Adipocyte (in vitro differentiated cells): ENCODE measurements around the gene PACS2.
A peak's percentile ranks its signal among the peaks of the same experiment; 100 is the strongest.
"Not testable (repeated sequence)": the region's sequence is repeated elsewhere in the genome, so short reads cannot be mapped to it uniquely, and the experiment has no call there.

Experiments used
- DNase-seq: peaks from one replicate; pipeline ENCODE4 v3.0.0-alpha.2; 2015; ENCODE audit warnings: low read depth
- H3K27me3 ChIP-seq: replicated peaks from 2 replicates; pipeline ENCODE4 v1.7.0; 2013; ENCODE audit warnings: mild to moderate bottlenecking, low read length, moderate library complexity; ENCODE audit not compliant: control insufficient read depth, insufficient read depth
- H3K36me3 ChIP-seq: 2 replicates; pipeline ENCODE4 v1.7.0; 2013; ENCODE audit warnings: low read length, mild to moderate bottlenecking, moderate library complexity; ENCODE audit not compliant: control insufficient read depth, insufficient read depth, severe bottlenecking
- H3K4me1 ChIP-seq: 2 replicates; pipeline ENCODE4 v1.7.0; 2013; ENCODE audit warnings: mild to moderate bottlenecking, low read length, moderate library complexity; ENCODE audit not compliant: control insufficient read depth, insufficient read depth
- H3K4me3 ChIP-seq: 2 replicates; pipeline ENCODE4 v1.7.0; 2013; ENCODE audit warnings: mild to moderate bottlenecking, low read length, moderate library complexity
- H3K9ac ChIP-seq: 2 replicates; pipeline ENCODE4 v1.7.0; 2013; ENCODE audit warnings: mild to moderate bottlenecking, low read length, moderate library complexity
- H3K9me3 ChIP-seq: 2 replicates; pipeline ENCODE4 v1.7.0; 2013; ENCODE audit warnings: mild to moderate bottlenecking, low read length, moderate library complexity; ENCODE audit not compliant: control insufficient read depth

PACS2 gene

GRCh38 chr14:105314287-105315200, at the start of gene PACS2:
PACS2 (plus strand) TSS chr14:105314748; CDS start chr14:105314919, 171 bp downstream.
- Histone ChIP-seq H3K4me1 (peaks cover 36% of the 10 kb centered on the region), H3K36me3 (no peaks in the 10 kb centered on the region), H3K4me3 (peak within 1 kb of the TSS; percentile 91), H3K9me3 (no peaks in the 10 kb centered on the region), H3K27me3 (no peaks in the 10 kb centered on the region), H3K9ac (peak within 1 kb of the TSS; percentile 86)
- DNase-seq, result peak; percentile 96

- H3K4me1 ChIP-seq, result peaks cover 5% of the 10 kb centered on the region
- H3K27me3 ChIP-seq, result no peaks in the 10 kb centered on the region
- no peak overlapping the region for H3K4me3 ChIP-seq
- no peak overlapping the region for H3K9ac ChIP-seq
- no peak for DNase-seq
- no peaks in the 10 kb centered on the region for H3K9me3 ChIP-seq
- H3K36me3 ChIP-seq, result no peaks in the 10 kb centered on the region
Measured at GRCh38 chr14:105267820-105268548, 46.6 kb upstream of the PACS2 start.

GRCh38 chr14:105268736-105269354, 45.7 kb upstream of the PACS2 start:
- H3K9ac ChIP-seq, result no peak overlapping the region
- H3K27me3 ChIP-seq, result no peaks in the 10 kb centered on the region
- no peak for DNase-seq
- H3K4me1 ChIP-seq, result peaks cover 6% of the 10 kb centered on the region
- H3K36me3 ChIP-seq, result no peaks in the 10 kb centered on the region
- H3K4me3 ChIP-seq, result no peak overlapping the region
- no peaks in the 10 kb centered on the region for H3K9me3 ChIP-seq

- H3K36me3 ChIP-seq, result no peaks in the 10 kb centered on the region
- H3K9ac ChIP-seq, result no peak overlapping the region
- H3K4me3 ChIP-seq, result no peak overlapping the region
- H3K27me3 ChIP-seq, result no peaks in the 10 kb centered on the region
- H3K4me1 ChIP-seq, result peaks cover 10% of the 10 kb centered on the region
- no peak for DNase-seq
- H3K9me3 ChIP-seq, result no peaks in the 10 kb centered on the region
Measured at GRCh38 chr14:105269405-105269804, 45.1 kb upstream of the PACS2 start.

DNA sequence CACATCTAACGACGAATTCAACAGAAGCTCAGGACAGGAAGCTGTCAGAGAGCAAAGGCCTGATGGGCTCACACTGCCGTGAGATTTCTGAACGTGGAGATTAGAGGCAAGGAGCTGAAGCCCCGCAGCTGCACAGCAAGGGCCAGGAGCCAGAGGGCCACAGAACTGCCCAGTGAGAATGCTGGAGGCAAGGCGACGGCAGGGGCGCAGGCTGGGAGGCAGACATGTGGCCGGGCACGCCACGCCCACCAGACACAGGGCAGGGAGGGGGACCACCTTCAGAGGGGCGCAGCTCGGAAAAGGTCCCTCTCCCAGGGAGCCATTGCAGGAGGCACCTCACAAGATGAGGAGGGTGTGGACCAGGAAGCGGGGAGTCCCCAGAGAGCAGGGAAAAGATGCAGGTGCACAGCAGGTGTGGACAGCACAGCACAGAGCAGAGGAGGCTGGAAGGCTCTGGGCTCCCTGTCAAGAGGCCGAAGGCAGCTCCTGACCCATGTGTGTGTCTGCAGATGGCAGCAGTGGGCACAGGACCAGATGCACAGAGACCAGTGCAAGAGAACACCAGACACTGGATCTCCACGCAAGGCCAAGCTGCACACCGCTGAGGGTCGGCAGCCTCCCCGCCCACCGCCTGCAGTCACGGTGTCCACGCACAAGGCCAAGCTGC, 43.2 kb upstream of the PACS2 start:
- Histone ChIP-seq H3K4me3 (no peak overlapping the region), H3K9ac (no peak overlapping the region), H3K9me3 (no peaks in the 10 kb centered on the region), H3K36me3 (no peaks in the 10 kb centered on the region), H3K4me1 (peaks cover 22% of the 10 kb centered on the region), H3K27me3 (no peaks in the 10 kb centered on the region)
- DNase-seq, result no peak

DNA sequence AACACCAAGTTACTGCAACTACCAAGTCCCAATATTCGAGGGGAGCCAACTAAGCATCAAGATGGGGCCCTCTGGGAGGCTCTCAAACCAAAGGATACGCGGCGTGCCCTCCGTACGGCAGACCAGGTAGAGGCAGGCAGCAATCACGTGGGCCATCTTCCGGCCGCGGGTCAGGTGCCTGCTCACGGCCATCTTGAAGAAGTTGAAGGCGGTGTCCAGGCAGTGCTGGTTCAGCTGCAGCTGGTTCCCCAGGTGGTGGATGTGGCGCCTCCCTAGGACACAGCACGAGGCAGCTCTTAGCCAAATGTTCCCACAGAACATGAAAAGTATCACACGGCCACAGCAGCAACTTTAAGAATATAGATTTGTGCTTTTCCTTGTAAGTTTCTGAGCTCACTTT, 41.9 kb upstream of the PACS2 start:
- no peaks in the 10 kb centered on the region for H3K36me3 ChIP-seq
- H3K27me3 ChIP-seq, result no peaks in the 10 kb centered on the region
- H3K4me1 ChIP-seq, result peaks cover 25% of the 10 kb centered on the region
- no peak for DNase-seq
- no peaks in the 10 kb centered on the region for H3K9me3 ChIP-seq
- no peak overlapping the region for H3K9ac ChIP-seq
- no peak overlapping the region for H3K4me3 ChIP-seq

DNA sequence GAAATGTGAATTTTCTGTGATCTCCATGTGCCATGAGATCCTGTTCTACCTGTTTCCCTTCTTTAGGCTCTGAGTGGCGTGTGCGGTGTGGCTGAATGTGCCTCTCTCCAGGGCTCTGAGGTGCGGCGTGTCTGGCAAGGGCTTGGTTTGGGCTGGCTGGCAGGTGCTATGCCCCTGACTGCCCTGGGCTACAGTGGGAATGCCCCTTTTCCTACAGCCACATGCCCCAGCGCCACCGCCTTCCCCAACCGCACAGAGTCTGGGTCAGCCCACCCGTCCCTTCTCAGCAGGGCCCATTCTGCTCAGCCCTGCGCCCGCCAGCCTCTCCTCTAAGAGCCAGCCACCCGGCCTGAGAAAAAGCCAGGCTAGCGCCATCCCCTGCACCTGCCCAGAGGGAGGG, 41.5 kb upstream of the PACS2 start:
- Histone ChIP-seq H3K27me3 (no peaks in the 10 kb centered on the region), H3K9me3 (no peaks in the 10 kb centered on the region), H3K9ac (no peak overlapping the region), H3K4me3 (no peak overlapping the region), H3K4me1 (peaks cover 27% of the 10 kb centered on the region), H3K36me3 (no peaks in the 10 kb centered on the region)
- no peak for DNase-seq

DNA sequence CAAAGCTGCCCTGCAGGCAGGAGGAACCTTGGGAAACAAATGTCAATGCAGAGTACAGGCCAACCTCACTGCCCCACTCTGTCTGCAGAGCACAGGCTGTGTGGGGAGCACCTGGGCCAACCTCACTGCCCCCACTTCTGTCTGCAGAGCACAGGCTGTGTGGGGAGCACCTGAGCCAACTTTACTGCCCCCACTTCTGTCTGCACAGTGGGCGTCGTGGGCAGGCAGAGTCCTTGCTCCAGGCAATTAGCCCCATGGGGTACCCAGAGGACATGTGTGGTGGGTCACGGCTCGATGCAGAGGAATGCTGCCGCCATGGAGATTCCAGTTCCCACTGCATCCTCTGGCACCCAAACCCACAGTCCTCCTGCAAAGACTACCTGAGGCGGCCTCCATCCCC, 39.9 kb upstream of the PACS2 start:
- Histone ChIP-seq H3K4me1 (peaks cover 25% of the 10 kb centered on the region), H3K4me3 (peak overlapping the region; percentile 33), H3K9ac (peak overlapping the region; percentile 79), H3K27me3 (no peaks in the 10 kb centered on the region), H3K36me3 (no peaks in the 10 kb centered on the region), H3K9me3 (no peaks in the 10 kb centered on the region)
- DNase-seq, result no peak

DNA sequence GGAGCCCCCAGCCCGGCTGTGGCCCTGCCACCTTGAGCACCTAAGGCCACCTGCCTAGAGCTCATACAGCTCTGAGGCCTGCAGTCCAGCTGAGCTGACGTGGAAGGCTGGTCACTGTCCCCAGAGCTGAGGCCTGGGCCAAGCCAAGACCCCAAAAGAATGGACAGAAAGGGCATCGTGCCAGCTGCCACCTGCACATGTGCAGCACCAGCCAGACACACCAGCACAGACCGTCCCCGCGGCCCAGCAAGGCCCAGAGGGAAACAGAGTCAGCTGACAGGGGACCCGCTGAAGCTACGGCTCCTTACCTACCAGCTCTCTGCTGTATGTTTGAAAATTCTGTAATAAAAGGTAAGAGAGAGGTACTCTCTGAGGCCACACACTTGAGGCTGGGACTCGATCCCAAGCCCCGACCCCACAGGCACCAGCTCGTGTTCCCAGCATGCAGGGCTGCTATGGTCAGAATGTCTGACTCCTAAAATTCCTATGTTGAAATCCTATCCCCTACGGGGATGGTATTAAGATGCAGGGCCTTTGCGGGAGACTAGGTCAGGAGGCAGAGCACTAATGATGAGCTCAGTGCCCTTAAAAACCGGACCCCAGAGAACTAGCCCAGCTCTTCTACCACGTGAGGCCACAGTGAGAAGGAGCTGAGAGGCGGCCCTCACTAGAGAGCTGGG, 39.1 kb upstream of the PACS2 start:
- peak overlapping the region; percentile 33 for H3K4me3 ChIP-seq
- no peaks in the 10 kb centered on the region for H3K9me3 ChIP-seq
- H3K4me1 ChIP-seq, result peaks cover 25% of the 10 kb centered on the region
- peak; percentile 86 for DNase-seq
- no peaks in the 10 kb centered on the region for H3K27me3 ChIP-seq
- H3K9ac ChIP-seq, result peak overlapping the region; percentile 79
- H3K36me3 ChIP-seq, result no peaks in the 10 kb centered on the region

- H3K36me3 ChIP-seq, H3K9me3 ChIP-seq, H3K27me3 ChIP-seq, H3K4me3 ChIP-seq: not testable (repeated sequence)
- peak; percentile 22 for DNase-seq
- Histone ChIP-seq H3K9ac (peak overlapping the region; percentile 75), H3K4me1 (peaks cover 31% of the 10 kb centered on the region)
Measured at GRCh38 chr14:105277448-105277847, 37.1 kb upstream of the PACS2 start.
